Neural cell (in vitro differentiated cells): ENCODE results near the gene PPP3R2. TPM values are rescaled to one million over a fixed set of nuclear protein-coding genes. Genes with fewer than 3 reads are reported as not detected.

Experiments
- H2AFZ ChIP-seq: fragments of 200-600, 300-800 bp; sonication (generic), shearing (Covaris generic); 2 replicates; pipeline ENCODE4 v1.6.0; 2014; ENCODE audit warnings: low read depth, mild to moderate bottlenecking, antibody characterized with exemption, low read length, moderate library complexity
- H3F3A ChIP-seq: fragments of 200-600 bp; shearing (Covaris generic); 2 replicates; pipeline ENCODE4 v1.6.1; 2016; ENCODE audit warnings: mild to moderate bottlenecking, moderate library complexity, mixed read lengths, antibody characterized with exemption, low read length; ENCODE audit not compliant: insufficient read depth, poor library complexity, severe bottlenecking
- H3K27ac ChIP-seq: fragments of 200-600, 300-800 bp; sonication (generic), shearing (Covaris generic); 2 replicates; pipeline ENCODE4 v1.5.1; 2014; ENCODE audit warnings: mild to moderate bottlenecking, low read length, moderate library complexity
- H3K27me3 ChIP-seq: fragments of 300-800, 200-600 bp; sonication (generic), shearing (Covaris generic); 2 replicates; pipeline ENCODE4 v1.6.0; 2014; ENCODE audit warnings: mild to moderate bottlenecking, low read depth, low read length, moderate library complexity; ENCODE audit not compliant: insufficient read depth
- H3K36me3 ChIP-seq: fragments of 300-800, 200-600 bp; sonication (generic), shearing (Covaris generic); 2 replicates; pipeline ENCODE4 v1.5.1; 2014; ENCODE audit warnings: mild to moderate bottlenecking, antibody characterized with exemption, low read length, moderate library complexity; ENCODE audit not compliant: insufficient read depth
- H3K4me2 ChIP-seq: fragments of 300-800, 200-600 bp; sonication (generic), shearing (Covaris generic); 2 replicates; pipeline ENCODE4 v1.6.0; 2014; ENCODE audit warnings: mild to moderate bottlenecking, low read length
- H3K4me3 ChIP-seq: fragments of 300-800, 200-600 bp; sonication (generic), shearing (Covaris generic); 2 replicates; pipeline ENCODE4 v1.5.1; 2014; ENCODE audit warnings: mild to moderate bottlenecking, low read length, moderate library complexity
- H3K79me2 ChIP-seq: fragments of 200-600 bp; shearing (Covaris generic); replicated peaks from 2 replicates; pipeline ENCODE4 v1.6.0; 2014; ENCODE audit warnings: mild to moderate bottlenecking, low read length, moderate library complexity; ENCODE audit not compliant: insufficient read depth
- H3K9ac ChIP-seq: fragments of 300-800, 200-600 bp; sonication (generic), shearing (Covaris generic); 2 replicates; pipeline ENCODE4 v1.6.1; 2016; ENCODE audit warnings: mild to moderate bottlenecking, low read length, mixed read lengths
- H3K9me2 ChIP-seq: fragments of 200-600 bp; shearing (Covaris generic); 2 replicates; pipeline ENCODE4 v1.6.1; 2016; ENCODE audit warnings: mild to moderate bottlenecking, low read length, mixed read lengths; ENCODE audit not compliant: insufficient read depth
- H3K9me3 ChIP-seq: fragments of 200-600, 300-800 bp; sonication (generic), shearing (Covaris generic); 2 replicates; pipeline ENCODE4 v1.6.1; 2016; ENCODE audit warnings: mild to moderate bottlenecking, mixed run types, low read length, moderate library complexity, mixed read lengths
- H4K20me1 ChIP-seq: fragments of 200-600 bp; shearing (Covaris generic); 2 replicates; pipeline ENCODE4 v1.6.1; 2016; ENCODE audit warnings: mild to moderate bottlenecking, mixed run types; ENCODE audit not compliant: insufficient read depth
- POLR2AphosphoS5 ChIP-seq: IDR thresholded peaks from 2 replicates; pipeline ENCODE4 v1.6.1; 2012
- RAD21 ChIP-seq: fragments of 450-650 bp; conservative IDR thresholded peaks from 2 replicates; pipeline ENCODE4 v1.6.1; 2014; ENCODE audit warnings: antibody characterized with exemption, mild to moderate bottlenecking, moderate library complexity
- SMC3 ChIP-seq: fragments of 450-650 bp; conservative IDR thresholded peaks from 2 replicates; pipeline ENCODE4 v1.6.1; 2014; ENCODE audit warnings: antibody characterized with exemption, mild to moderate bottlenecking, moderate library complexity; ENCODE audit not compliant: poor library complexity
- TAF1 ChIP-seq: IDR thresholded peaks from 2 replicates; pipeline ENCODE4 v1.6.1; 2012; ENCODE audit warnings: low read depth
- polyA plus RNA-seq: library from polyadenylated mRNA; depleted of rRNA; stranded (reverse); fragments of >200 nt; gene quantifications from 2 replicates; pipeline ENCODE4 v1.2.3, GENCODE V29; 2014
- TF ChIP-seq, protein P1 (sequence below): fragments of 450-650 bp; IDR thresholded peaks from 2 replicates; pipeline ENCODE4 v1.5.1; 2014; ENCODE audit warnings: antibody characterized with exemption, mild to moderate bottlenecking, moderate library complexity; ENCODE audit not compliant: poor library complexity, severe bottlenecking

PPP3R2 gene
- polyA plus RNA-seq, 1 donor from 2014 or later: not detected

DNA sequence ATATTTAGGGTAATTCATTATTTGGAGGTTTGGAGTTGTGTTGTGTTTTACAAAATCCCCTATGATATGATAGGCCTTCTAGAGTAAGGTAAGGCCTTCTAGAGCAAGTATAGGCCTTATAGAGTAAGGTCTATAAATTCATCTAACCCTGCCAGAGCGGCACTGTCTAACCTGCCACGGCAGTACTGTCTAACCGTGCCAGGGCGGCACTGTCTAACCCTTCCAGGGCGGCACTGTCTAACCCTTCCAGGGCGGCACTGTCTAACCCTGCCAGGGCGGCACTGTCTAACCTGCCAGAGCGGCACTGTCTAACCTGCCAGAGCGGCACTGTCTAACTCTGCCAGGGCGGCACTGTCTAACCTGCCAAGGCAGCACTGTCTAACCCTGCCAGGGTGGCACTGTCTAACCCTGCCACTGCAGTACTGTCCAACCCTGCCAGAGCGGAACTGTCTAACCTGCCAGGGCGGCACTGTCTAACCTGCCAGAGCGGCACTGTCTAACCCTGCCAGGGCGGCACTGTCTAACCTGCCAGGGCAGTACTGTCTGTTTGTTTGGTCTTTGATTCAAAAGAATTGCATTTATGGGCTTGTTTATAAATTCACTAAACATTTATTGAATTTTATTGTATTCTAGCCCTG lies 51.6 kb downstream of the PPP3R2 start:
- no peaks in the 10 kb centered on the region for H3K79me2 ChIP-seq
- H3F3A ChIP-seq: no peaks in the 10 kb centered on the region
- no peak for TF ChIP-seq RAD21
- TF ChIP-seq SMC3: no peak
- TF ChIP-seq, protein P1, sequence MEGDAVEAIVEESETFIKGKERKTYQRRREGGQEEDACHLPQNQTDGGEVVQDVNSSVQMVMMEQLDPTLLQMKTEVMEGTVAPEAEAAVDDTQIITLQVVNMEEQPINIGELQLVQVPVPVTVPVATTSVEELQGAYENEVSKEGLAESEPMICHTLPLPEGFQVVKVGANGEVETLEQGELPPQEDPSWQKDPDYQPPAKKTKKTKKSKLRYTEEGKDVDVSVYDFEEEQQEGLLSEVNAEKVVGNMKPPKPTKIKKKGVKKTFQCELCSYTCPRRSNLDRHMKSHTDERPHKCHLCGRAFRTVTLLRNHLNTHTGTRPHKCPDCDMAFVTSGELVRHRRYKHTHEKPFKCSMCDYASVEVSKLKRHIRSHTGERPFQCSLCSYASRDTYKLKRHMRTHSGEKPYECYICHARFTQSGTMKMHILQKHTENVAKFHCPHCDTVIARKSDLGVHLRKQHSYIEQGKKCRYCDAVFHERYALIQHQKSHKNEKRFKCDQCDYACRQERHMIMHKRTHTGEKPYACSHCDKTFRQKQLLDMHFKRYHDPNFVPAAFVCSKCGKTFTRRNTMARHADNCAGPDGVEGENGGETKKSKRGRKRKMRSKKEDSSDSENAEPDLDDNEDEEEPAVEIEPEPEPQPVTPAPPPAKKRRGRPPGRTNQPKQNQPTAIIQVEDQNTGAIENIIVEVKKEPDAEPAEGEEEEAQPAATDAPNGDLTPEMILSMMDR: no peak
- TF ChIP-seq TAF1: no peak
- TF ChIP-seq POLR2AphosphoS5: no peak
- H2AFZ ChIP-seq: no peak overlapping the region
- H3K9ac ChIP-seq: no peak overlapping the region
- H3K27ac ChIP-seq: no peak overlapping the region
- H4K20me1 ChIP-seq: no peaks in the 10 kb centered on the region
- peaks cover 20% of the 10 kb centered on the region for H3K36me3 ChIP-seq
- H3K27me3 ChIP-seq: no peaks in the 10 kb centered on the region
- no peaks in the 10 kb centered on the region for H3K9me3 ChIP-seq
- no peak overlapping the region for H3K4me3 ChIP-seq
- no peaks in the 10 kb centered on the region for H3K9me2 ChIP-seq
- H3K4me2 ChIP-seq: no peak overlapping the region

Other genes starting within 250 kb of the PPP3R2 start
- gene BAAT, start 210.0 kb downstream of the PPP3R2 start, polyA plus RNA-seq: 0.44 and 0.61 TPM in 2 replicates
- 26.6 and 35.2 TPM in 2 replicates for gene MRPL50, start 196.4 kb downstream of the PPP3R2 start, polyA plus RNA-seq
- 26.3 and 28.0 TPM in 2 replicates for gene ZNF189, start 196.1 kb downstream of the PPP3R2 start, polyA plus RNA-seq
- gene ALDOB, start 159.2 kb downstream of the PPP3R2 start, polyA plus RNA-seq: not detected in 2 replicates
- 32.1 and 33.5 TPM in 2 replicates for gene RNF20, start 61.1 kb downstream of the PPP3R2 start, polyA plus RNA-seq
- 0.18 and 0.59 TPM in 2 replicates for gene GRIN3A, start 143.7 kb upstream of the PPP3R2 start, polyA plus RNA-seq